NOMO-1 (cell line): ENCODE data around the gene SPSB3.
"Not testable (repeated sequence)": the region's sequence is repeated elsewhere in the genome, so short reads cannot be mapped to it uniquely, and the experiment has no call there.

Experiments used
- DNase-seq, 2 experiments: peaks; one replicate each; lab custom pipeline; 2025; ENCODE audit not compliant: unreplicated experiment in 2 of 2; lab: John Stamatoyannopoulos, UW

The SPSB3 gene

GRCh38 chr16:1744338-1744840, 38.0 kb downstream of the SPSB3 start:
- no peak for DNase-seq

DNA sequence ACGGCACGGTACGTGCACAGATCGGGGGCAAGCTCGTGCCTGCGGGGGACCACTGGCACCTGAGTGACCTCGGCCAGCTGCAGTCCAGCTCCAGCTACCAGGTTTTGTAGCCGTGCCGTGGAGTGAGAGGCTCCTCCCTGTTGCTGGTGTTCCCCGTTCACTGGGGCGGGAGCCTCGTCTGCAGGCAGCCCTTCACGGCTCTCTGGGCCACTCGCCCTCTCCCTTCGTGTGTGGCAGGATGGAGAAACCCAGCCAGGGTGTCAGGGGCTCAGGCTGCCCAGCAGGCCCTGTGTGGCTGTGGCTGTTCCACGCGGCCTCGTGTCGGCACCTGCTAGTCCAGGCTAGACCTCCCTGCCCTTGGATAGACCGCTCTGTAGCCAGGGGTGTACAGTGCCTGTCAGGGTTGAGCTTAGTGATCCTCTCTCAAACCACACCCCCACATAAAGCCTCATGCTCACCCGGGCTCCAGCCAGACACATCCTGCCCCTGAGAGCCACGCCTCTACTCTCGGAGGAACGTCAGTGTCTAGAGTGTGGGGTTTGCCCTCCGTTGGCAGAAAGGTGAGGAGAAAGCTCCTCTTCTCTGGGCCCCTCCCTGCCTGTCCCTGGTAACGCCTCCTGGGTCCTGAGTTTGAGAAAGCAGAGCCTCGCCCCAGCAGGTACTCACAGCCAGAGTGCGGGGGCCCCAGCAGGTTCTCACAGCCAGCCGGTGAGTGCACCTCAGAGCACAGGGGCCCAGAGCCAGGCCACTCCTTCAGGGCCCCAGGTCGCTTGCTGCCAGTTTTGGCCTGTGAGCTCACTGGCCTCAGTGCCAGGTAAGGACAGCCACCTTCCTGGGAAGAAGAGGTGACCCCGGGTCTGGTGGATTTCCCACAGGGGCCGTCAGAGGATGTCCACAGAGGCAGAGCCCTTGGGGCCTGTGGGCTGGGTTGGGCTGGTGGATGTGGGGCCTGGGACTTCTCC, 38.7 kb downstream of the SPSB3 start:
- no peak for DNase-seq

GRCh38 chr16:1741553-1742165, 40.7 kb downstream of the SPSB3 start:
- DNase-seq: no peak

- no peak for DNase-seq
These were observed 41.4 kb downstream of the SPSB3 start for GRCh38 chr16:1740781-1741490.

DNA sequence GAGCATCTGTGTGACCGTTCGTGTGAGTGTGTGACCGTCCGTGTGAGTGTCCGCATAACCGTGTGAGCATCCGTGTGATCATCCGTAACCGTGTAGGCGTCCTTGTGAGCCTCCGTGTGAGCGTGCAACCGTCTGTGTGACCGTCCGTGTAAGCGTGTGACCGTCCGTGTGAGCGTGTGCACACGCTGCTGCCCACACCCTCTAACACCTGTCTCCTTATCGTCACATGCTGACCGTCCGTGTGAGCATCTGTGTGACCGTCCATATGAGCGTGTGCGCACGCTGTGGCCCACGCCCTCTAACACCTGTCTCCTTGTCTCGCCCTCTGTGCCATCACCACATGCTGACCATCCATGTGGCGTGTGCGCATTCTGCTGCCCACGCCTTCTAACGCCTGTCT, 42.1 kb downstream of the SPSB3 start:
- DNase-seq: no peak

DNA sequence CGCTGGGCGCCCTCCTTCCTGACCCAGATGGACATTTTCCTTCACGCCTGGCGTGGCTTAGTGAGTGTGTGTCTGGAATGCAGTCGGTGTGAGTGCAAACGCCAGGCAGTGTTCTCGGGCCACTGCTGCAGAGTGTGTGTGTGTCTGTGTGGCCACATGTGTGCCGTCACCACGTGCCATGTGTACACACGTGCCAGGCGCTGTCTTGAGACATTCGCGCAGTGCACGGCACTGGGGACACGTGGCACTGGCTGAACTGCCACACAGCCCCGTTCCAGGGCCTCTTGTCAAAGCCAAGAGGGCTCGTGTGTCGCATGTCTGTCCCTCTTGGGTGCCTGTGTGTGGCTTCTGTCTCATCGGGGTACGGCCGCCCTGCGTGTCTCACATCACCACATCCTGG, 47.6 kb downstream of the SPSB3 start:
- no peak for DNase-seq

GRCh38 chr16:1734123-1734522, 48.2 kb downstream of the SPSB3 start:
- no peak for DNase-seq

GRCh38 chr16:1732551-1732987, 49.8 kb downstream of the SPSB3 start:
- not testable (repeated sequence) for DNase-seq

DNA sequence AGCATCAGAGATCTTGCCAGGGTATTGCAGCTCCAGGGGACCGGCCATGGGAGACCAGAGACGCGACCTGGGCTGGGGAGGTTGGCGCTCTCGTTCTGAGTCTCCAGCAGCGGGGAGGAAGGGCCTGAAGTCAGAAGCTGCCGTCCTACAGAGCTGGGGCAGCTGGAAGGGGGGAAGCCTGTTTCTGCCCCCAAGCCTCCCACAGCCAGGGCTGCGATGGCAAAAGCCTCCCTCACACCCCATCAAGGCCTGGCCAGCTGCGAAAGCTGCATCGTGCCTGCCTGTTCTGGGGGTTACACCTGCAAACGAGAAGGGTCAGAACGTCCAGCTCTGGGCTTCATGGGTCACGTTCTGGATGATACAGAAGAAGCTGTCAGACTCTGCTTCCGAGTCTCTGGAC, 50.3 kb downstream of the SPSB3 start:
- no peak for DNase-seq

DNA sequence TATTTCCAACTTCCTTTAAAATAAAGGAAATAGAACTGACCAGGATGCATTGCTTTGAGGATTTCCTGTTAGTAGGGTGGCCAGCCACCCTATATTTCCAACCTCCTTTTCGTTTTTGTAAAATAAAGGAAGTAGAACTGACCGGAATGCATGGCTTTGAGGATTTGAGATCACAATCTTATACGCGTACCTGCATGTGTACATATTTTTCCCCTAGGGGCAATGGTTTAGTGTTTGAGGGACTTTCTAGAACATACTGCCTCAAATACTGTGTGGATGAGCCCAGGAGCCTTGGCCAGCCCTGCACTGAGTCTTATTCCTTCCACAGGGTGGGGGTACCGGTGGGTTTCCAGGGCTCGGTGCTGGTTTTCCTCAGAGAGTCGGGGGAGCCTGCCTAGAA, 50.8 kb downstream of the SPSB3 start:
- no peak for DNase-seq

DNA sequence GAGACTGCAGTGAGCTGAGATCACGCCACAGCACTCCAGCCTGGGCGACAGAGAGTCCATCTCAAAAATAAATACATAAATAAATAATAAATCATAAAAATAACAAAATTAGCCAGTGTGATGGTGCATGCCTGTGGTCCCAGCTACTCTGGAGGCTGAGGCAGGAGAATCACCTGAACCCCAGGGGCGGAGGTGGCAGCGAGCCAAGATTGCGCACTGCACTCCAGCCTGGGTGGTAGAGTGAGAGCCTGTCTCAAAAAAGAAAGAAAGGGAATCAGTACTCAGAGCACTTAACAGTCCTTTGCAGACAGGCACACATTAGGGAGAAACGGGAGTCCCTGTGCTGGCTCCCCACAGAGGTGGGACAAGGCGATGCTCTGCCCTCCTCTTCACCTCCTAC, 51.3 kb downstream of the SPSB3 start:
- no peak for DNase-seq

- DNase-seq: no peak
These were observed 52.9 kb downstream of the SPSB3 start for GRCh38 chr16:1729445-1729844.

- DNase-seq: no peak
These were observed 53.3 kb downstream of the SPSB3 start for GRCh38 chr16:1729026-1729425.

- DNase-seq: no peak
These were observed 54.4 kb downstream of the SPSB3 start for GRCh38 chr16:1727651-1728624.
